ENCODE measurements around the gene CAPZA1. TPM values are rescaled to one million over a fixed set of nuclear protein-coding genes. Genes with fewer than 3 reads are reported as not detected.

Gene CAPZA1
- total RNA-seq, 1 donor from 2014 or later, result 143 TPM

- ATAC-seq (no peak), DNase-seq (no peak)
- Histone ChIP-seq H3K9me3 (no peaks in the 10 kb centered on the region), H3K36me3 (peaks cover 38% of the 10 kb centered on the region), H3K27me3 (ENCODE audit: low read depth) (no peaks in the 10 kb centered on the region), H3K4me1 (no peaks in the 10 kb centered on the region), H3K4me3 (no peak overlapping the region), H3K27ac (no peak overlapping the region)
- intact Hi-C loops (cut with DNase I), result no loop called here
- no peak for TF ChIP-seq CTCF (IDR thresholded peaks at IDR 0.05)
These were observed 36.3 kb upstream of the CAPZA1 start for GRCh38 chr1:112583366-112583765.

- H3K4me1 ChIP-seq, result no peaks in the 10 kb centered on the region
- DNase-seq, result no peak
- TF ChIP-seq CTCF (IDR thresholded peaks at IDR 0.05), result no peak
- ATAC-seq, result no peak
- H3K27ac ChIP-seq, result no peak overlapping the region
- intact Hi-C loops (cut with DNase I), result no loop called here
- no peaks in the 10 kb centered on the region for H3K9me3 ChIP-seq
- H3K27me3 ChIP-seq (ENCODE audit: low read depth), result no peaks in the 10 kb centered on the region
- H3K36me3 ChIP-seq, result peaks cover 31% of the 10 kb centered on the region
- H3K4me3 ChIP-seq, result no peak overlapping the region
These were observed 29.9 kb upstream of the CAPZA1 start for GRCh38 chr1:112589766-112590165.

- TF ChIP-seq CTCF (IDR thresholded peaks at IDR 0.05), result no peak
- intact Hi-C loops (cut with DNase I), result no loop called here
- no peaks in the 10 kb centered on the region for H3K4me1 ChIP-seq
- no peaks in the 10 kb centered on the region for H3K27me3 ChIP-seq (ENCODE audit: low read depth)
- H3K4me3 ChIP-seq, result no peak overlapping the region
- DNase-seq (no peak), ATAC-seq (no peak)
- H3K36me3 ChIP-seq, result peaks cover 54% of the 10 kb centered on the region
- H3K9me3 ChIP-seq, result no peaks in the 10 kb centered on the region
- no peak overlapping the region for H3K27ac ChIP-seq
These were observed 25.3 kb upstream of the CAPZA1 start for GRCh38 chr1:112594208-112594876.

- Histone ChIP-seq H3K9me3 (no peaks in the 10 kb centered on the region), H3K4me3 (no peak overlapping the region), H3K27me3 (ENCODE audit: low read depth) (no peaks in the 10 kb centered on the region), H3K36me3 (peaks cover 72% of the 10 kb centered on the region), H3K4me1 (no peaks in the 10 kb centered on the region), H3K27ac (no peak overlapping the region)
- DNase-seq (no peak), ATAC-seq (no peak)
- intact Hi-C loops (cut with DNase I), result no loop called here
- TF ChIP-seq CTCF (IDR thresholded peaks at IDR 0.05), result no peak
These were observed 20.2 kb upstream of the CAPZA1 start for GRCh38 chr1:112599477-112599876.

GRCh38 chr1:112603012-112603411 is 16.6 kb upstream of the CAPZA1 start:
- Histone ChIP-seq H3K9me3 (no peaks in the 10 kb centered on the region), H3K27ac (no peak overlapping the region), H3K4me3 (no peak overlapping the region), H3K4me1 (no peaks in the 10 kb centered on the region), H3K27me3 (ENCODE audit: low read depth) (no peaks in the 10 kb centered on the region), H3K36me3 (peaks cover 79% of the 10 kb centered on the region)
- DNase-seq (no peak), ATAC-seq (no peak)
- intact Hi-C loops (cut with DNase I), result no loop called here
- no peak for TF ChIP-seq CTCF (IDR thresholded peaks at IDR 0.05)
